ENCODE results near the gene ATAD5.
"Not testable (repeated sequence)": the region's sequence is repeated elsewhere in the genome, so short reads cannot be mapped to it uniquely, and the experiment has no call there.

The ATAD5 gene

DNA sequence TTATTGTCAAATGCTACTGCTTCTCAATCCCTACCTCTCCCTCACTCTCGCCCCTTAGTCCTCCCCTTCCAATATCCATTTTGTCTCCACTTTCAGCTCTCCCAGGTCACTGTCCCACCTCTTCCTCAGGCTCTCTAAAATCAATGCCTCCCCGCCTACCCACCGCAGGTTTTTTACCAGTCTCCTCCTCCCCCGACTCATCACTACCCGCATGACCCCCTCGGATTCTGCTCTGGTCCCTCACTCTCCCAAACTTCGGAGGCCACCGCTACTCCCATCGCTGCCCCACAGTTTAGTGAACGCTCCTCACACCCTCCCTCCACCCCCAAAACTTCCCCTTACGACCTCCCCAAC, 7.8 kb upstream of the ATAD5 start:
- DNase-seq (ENCODE audit: low spot score) = peak; percentile 17

DNA sequence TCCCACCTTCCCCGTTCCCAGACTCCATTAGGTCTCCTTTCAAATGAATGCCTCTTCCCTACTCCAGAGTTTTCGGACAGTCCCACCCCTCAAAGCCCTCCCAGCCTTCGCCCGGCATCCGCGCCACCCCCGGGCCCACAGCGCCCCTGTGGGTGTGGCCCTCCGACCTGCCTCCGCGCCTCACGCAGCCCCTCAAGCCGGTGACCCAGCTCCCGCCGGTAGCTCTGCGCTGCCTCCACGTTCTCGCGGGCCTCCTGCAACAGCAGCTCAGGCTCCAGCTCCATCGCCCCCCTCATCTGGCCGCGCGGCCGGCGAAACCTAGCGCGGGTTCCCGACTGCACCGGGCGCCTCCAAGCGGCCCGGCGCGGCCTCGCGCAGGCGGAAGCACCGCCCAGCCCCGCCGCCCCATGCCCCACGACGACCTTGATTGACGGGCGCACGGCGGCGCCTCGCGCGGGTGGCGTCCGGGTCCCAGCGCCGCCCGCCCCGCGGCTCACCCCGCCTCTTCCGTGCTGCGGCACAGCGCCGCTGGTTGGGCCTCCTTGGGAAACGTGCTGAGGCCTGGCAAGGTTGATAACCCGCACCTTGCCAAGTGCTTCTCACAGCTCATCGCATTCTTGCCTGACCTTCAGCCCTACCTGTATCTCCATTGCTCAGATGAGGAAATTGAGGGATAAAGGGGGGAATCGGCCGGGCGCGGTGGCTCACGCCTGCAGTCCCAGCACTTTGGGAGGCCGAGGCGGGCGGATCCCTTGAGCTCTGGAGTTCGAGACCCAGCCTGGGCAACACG, 7.2 kb upstream of the ATAD5 start, which contains the start of gene CRLF3:
TSS of gene CRLF3 (minus strand) at position 337 of the 790 bp plus-strand sequence. CDS start at position 296, 41 bp downstream.
- peak; percentile 90 for DNase-seq (ENCODE audit: low spot score)

DNA sequence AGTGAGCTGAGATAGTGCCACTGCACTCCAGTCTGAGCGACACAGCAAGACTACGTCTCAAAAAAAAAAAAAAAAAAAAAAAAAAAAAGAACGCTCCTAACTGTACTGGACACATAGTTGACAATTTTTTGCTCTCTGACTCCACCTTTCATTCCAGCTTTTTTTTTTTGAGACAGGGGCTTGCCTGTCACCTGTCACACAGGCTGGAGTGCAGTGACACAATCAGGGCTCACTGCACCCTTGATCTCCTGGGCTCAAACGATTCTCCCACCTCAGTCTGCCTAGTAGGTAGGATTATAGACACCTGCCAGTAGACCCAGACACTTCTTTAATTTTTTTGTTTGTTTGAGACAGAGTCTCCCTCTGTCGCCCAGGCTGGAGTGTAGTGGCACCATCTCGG, 4.7 kb upstream of the ATAD5 start:
- no peak for DNase-seq (ENCODE audit: low spot score)

DNA sequence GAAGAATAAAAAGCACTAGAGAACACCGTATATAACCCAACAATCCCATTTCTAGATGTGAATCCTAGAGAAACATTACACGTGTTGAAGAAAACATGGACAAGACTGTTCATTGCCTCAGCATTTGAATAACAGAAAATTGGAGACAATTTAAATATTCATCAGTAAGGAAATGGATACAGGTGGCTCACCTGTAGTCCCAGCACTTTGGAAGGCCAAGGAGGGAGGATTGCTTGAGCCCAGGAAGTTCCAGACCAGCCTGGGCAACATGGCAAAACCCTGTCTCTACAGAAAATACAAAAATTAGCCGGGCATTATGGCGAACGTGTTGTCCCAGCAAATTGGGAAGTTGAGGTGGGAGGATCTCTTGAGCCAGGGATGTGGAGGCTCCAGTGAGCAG, 2.7 kb upstream of the ATAD5 start:
- DNase-seq (ENCODE audit: low spot score) = no peak

DNA sequence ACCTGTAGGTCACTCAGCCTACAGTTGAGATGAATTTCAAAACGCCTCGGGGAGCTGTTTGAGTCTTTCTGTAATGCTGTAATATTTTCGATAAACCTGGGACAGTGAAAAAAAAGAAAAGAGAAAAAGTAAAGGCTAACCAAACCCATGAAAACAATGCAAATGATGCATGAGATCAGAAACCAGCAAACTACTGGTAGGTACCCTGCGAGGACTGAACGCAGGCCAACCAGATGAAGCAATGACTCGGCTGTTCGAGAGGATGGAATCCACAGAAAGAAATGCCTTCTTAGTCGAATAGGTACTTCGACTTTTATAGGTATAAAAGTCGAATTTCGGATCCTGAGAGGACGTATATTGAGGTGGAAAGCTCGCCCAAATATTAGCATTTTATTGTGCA, 509 bp upstream of the ATAD5 start:
- DNase-seq (ENCODE audit: low spot score) = no peak

DNA sequence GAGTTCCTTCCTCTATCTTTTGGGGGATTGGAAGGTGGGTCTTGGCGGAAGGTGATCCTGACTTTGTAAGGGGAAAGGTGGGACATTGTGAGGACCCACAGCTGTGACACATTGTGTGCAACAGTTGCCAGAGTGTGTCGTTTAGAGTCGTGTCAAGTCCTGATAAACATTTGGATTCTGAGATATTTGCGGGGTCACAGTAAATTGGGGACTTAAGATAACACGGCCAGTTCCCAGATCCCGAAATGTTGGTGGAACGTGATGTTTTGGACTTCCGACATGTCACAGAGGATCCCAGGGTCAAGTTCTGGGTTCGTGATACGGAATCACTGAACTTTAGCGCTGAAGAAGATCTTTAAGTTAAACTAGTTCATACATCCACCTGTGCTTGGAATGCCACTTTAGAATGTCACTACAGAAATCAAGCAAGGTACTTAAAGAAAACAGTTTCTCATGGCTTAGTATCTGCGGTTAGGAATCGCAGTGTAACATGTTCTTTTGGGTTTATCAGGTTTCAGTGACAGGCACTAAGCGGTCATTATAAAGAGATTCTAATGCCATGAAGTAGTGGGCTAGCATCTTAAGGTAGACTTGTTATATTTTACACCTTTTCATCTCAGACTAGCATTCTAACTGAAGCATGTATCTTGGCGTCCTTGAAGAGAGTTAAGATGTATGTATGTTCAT, 815 bp downstream of the ATAD5 start:
- DNase-seq (ENCODE audit: low spot score) = no peak

DNA sequence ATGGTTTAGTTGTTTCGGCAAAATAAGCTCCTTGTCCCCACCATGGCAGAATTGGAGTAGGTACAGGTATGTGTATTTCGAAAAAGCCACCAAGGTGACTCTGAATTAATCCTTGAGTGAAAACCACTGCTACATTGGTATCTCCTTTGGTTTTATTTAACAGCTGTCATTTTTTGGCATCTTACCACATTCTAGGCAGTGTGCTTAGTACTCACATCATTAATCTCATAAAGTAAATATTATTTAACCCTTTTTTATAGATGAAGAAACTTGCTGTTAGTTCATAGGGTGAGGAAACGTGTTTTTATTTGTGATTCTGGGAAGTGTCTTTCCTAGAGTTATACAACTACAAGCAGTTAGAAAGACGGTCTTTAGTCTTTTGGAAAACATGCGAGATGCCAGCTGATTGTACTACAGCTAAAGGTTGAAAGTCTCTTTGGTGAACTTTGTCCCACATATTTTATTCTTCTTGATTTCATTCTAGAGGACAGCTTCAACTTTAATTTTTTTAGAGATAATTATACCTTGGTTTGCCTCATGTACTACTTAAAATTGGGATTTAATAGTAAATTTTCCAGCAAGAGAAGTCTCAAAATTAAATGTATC, 6.5 kb downstream of the ATAD5 start:
- DNase-seq (ENCODE audit: low spot score) = no peak

DNA sequence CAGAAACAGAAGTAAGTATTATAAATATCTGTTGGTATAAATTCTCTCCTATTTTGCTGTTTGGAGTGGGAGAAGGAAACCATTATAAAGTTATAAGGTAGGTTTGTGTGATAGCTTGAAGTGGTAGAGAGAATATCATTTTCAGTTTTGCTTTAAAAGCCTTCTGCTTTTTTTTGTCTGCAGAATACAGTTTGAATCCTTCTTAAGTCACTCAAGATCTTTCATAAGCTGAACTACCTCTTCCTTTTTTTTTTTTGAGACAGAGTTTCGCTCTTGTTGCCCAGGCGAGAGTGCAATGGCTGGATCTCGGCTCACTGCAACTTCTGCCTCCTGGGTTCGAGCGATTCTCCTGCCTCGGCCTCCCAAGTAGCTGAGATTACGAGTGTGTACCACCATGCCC, 9.0 kb downstream of the ATAD5 start:
- no peak for DNase-seq (ENCODE audit: low spot score)

DNA sequence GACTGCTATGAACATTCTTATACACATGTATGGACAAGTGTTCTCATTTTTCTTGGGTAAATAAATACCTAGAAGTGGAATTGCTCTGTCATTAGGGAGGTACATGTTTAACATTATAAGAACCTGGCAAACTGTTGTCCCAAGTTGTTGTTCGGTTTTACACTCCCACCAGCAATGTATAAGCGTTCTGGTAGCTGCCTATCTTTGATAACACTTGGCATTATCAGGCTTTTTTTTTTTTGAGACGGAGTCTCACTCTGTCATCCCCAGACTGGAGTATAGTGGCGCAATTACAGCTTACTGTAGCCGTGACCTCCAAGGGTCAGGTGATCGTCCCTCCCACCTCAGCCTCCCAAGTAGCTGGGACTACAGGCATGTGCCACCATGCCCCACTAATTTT, 16.3 kb downstream of the ATAD5 start:
- DNase-seq (ENCODE audit: low spot score) = no peak

DNA sequence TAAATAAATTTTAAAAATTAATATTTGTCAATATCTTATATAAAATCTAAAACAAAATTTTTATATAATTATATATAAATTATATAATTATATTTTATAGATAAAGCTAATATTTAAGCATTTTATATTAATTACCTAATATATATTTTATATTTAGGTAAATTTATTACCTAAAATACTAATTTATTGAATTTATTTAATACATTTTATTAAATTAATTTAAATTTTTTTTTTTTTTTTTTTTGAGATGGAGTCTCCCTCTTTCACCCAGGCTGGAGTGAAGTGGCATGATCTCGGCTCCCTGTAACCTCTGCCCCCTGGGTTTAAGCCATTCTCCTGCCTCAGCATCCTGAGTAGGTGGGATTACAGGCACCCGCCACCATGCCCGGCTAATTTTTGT, 22.4 kb downstream of the ATAD5 start:
- DNase-seq (ENCODE audit: low spot score) = no peak

DNA sequence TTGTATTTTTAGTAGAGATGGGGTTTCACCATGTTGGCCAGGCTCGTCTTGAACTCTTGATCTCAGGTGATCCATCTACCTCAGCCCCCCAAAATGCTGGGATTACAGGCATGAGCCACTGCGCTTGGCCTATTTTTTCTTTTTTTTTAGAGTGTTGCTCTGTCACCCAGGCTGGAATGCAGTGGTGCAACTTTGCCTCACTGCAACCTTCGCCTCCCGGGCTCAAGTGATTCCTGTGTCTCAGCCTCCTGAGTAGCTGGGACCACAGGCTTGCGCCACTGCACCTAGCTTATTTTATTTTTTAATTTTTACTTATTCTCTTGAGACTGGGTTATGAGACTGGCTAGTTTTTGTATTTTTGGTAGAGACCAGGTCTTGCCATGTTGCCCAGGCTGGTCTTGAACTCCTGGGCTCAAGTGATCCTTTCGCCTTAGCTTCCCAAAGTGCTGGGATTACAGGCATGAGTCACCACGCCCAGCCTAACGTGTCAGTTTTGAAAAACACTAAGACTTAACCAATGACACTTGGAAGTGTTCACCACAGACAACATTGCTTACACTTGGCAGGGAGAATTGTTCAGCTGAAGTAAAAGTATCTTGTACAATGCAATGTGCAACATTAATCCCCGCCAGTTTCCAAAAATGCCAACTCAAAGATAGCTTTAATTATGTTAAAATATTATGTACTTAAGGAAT, 26.9 kb downstream of the ATAD5 start:
- no peak for DNase-seq (ENCODE audit: low spot score)

DNA sequence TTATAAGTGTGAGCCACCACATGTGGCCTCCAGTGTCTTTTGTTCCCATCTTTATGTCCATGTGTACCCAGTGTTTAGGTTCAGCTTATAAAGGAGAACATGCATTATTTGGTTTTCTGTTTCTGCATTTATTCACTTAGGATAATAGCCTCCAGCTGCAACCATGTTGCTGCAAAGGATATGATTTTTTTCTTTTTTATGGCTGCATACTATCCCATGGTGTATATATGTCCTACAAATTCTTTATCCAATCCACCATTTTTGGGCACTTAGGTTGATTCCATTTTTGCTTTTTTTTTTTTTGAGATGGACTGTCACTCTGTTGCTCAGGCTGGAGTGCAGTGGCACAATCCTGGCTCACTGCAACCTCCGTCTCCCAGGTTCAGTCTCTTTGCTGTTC, 32.9 kb downstream of the ATAD5 start:
- DNase-seq (ENCODE audit: low spot score) = no peak

DNA sequence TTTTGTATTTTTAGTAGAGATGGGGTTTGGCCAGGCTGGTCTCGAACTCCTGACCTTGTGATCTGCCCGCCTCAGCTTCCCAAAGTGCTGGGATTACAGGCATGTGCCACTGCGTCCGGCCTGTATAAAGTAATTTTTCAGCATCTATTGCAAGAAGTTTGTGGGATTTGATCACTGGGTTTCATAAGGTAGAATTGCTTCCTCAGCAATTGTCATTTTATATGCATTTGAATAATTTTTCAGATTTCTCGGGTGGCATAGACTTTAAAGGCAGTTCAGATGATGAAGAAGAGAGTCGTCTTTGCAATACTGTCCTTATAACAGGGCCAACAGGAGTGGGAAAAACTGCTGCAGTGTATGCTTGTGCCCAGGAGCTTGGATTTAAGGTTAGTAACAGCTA, 37.2 kb downstream of the ATAD5 start:
- no peak for DNase-seq (ENCODE audit: low spot score)

DNA sequence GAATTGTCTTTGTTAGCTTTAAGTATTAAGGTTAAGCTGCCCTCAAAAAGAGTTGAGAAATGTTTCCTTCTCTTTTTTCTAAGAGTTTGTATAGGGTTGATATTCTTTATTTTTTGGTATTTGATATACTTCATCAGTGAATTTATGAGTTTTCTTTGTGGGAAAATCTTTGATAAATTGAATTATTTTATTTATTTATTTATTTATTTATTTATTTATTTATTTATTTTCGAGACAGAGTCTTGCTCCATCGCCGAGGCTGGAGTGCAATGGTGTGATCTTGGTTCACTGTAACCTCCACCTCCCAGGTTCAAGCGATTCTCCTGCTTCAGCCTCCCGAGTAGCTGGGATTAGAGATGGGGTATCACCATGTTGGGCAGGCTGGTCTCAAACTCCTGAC, 54.4 kb downstream of the ATAD5 start:
- DNase-seq (ENCODE audit: low spot score) = no peak

DNA sequence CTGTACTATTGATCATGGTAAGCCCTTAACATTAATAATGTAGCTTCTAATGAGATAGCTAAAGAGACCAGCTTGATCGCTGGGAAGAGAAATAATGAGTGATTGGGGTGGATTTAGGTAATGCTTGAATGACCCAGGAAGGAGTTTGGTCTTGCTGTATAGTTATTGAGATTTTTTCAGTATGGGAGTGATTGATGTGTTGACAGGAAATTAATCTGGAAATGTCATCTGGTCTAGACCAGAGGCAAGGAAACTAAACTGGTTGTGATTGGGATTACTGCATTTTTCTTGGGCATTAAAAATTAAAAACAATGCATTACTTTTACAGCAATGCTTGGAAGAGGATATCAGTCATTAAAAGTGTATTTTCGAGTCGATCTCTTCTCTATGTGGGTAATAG, 62.5 kb downstream of the ATAD5 start:
- no peak for DNase-seq (ENCODE audit: low spot score)

DNA sequence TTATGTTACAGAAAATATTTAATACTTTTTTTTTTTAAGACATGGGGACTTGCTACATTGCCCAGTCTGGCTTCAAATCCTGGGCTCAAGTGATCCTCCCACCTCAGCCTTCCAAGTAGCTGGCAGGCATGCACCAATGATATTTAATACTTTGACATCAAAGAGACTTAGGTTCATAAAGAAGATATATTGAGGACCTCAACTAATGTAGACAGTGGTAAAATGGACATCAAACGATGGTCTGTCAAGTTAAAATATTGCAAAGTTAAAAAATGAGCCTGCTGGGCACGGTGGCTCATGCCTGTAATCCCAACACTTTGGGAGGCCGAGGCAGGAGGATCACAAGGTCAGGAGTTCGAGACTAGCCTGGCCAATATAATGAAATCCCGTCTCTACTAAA, 65.5 kb downstream of the ATAD5 start:
- no peak for DNase-seq (ENCODE audit: low spot score)

DNA sequence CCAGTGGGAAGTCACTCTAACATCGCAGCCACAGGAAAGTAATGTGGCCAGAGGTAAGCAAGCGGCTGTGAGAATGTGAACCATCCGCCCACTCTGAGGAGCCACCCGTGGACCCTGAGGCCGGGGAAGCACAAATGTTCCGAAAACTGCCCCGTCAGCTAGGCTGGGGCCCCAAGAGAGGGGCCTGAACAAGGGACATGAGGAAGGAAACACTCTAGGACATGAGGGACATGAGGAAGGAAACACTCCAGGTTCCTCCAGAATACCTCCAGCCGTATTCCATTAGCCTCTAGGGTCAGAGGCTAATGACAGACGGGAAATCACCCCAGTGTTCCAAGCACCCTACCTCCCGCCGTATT, 74.0 kb downstream of the ATAD5 start:
- no peak for DNase-seq (ENCODE audit: low spot score)

DNA sequence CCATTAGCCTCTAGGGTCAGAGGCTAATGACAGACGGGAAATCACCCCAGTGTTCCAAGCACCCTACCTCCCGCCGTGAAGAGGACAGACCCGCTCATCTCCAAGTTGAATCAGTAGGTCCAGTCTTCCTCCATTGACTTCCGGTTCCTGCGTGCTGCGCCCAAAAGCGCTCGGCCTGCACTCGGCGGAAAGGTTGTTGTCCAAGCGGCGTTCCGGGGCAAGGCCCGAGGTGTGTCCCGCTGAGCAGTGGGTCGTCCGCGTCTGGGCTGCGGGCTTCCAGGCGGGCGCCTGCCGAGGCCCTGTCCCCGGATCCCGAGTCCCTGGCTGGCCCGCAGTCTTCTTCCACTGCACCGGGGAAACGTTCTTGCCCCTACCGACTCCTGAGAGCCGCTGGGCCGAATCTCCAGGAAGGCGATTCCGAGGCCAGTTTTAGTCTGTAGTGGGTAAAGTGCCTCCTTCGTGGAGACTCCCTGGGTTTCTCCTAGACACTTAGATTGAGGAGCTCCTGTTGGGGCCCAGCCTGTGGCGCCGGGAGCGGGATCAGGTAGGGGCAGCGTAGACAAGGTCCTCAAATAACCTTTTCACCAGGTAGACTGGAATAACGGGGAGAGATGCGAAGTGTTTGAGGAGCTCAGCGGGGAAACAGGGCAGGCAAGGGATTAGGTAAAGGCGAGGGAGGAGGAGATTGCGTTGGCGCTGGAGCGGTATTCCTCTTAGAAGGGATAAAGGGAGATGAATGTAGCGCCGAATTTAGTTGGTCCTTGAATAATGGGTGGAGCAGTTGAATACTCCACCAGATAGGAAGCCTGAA, 74.5 kb downstream of the ATAD5 start, which contains the start of gene TEFM:
TSS of gene TEFM (minus strand) at position 138 of the 811 bp plus-strand sequence. CDS start at position 98, 40 bp downstream.
- DNase-seq (ENCODE audit: low spot score) = peak; percentile 90

DNA sequence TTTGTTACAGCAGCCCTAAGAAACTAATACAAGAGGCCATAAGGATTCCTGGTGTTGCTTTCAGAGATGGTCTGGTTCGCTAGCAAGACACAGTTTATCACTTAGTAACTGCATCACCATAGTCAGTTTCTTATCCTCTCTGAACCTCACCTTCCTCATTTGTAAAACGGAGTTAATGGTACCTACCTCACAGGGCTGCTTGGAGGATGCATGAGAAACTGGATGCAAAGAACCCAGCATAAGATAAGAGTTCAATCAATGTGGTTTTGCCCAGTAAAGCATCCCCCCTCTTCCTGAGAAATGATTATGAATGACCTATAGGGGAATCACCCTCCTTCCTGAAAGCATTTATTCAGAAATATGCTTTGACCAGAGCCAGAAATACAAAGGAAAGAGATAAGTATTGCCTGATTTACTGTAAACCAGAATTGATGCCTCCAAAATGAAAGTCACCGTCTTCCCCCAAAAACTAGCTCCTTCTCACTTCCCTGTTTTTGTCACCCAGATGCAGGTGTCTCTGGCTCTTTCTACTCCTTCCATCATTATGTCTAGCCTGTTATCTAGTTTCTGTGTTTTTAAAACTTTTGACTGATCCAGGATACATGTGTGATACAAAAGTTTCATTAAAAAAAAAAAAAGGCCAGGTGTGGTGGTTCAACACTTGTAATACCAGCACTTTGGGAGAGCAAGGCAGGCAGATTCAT, 77.1 kb downstream of the ATAD5 start:
- DNase-seq (ENCODE audit: low spot score) = no peak

DNA sequence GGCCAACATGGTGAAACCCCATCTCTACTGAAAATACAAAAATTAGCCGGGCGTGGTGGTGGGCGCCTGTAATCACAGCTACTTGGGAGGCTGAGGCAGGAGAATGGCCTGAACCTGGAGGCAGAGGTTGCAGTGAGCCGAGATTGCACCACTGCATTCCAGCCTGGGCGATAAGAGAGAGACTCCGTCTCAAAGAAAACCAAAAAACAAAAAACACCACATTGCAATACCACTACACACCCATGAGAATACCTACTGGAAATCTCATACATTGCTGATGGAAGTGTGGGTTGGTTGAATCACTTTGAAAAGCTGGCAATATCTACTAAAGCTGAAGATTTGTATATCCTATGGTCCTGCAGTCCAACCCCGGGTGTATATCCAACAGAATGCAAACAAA, 78.4 kb downstream of the ATAD5 start:
- DNase-seq (ENCODE audit: low spot score) = not testable (repeated sequence)

DNA sequence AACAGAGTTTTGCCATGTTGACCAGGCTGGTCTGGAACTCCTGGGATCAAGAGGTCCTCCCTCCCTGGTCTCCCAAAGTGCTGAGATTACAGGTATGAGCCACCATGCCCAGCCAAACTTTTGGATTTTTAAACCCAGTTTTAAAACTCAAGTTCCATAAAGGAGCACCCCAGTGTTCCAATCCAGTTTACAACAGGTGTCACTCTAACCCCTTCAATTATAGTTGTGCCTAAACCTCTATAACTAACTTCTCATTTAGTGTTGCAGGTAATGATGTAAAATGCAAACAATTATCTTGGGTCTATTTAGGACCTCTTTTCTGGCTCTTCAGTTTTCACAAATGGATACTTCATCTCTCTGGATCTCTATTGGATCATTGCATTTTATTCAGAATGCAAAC, 82.2 kb downstream of the ATAD5 start:
- no peak for DNase-seq (ENCODE audit: low spot score)

Data from CD4-positive, alpha-beta T cell treated with Interleukin-15 for 4 hours (primary cell).